ENCODE data around the gene PTF1A.

Gene PTF1A

GRCh38 chr10:23197416-23197861, 5.3 kb downstream of the PTF1A start:
- Histone ChIP-seq H3F3A (ENCODE audit: insufficient read depth, low read length) (no peaks in the 10 kb centered on the region), H4K20me1 (ENCODE audit: insufficient read depth, low read length) (no peaks in the 10 kb centered on the region), H3K4me1 (ENCODE audit: low read length) (no peaks in the 10 kb centered on the region), H3K9me2 (replicated peaks; ENCODE audit: insufficient read depth, low read length) (no peaks in the 10 kb centered on the region), H3K9ac (ENCODE audit: low read length) (no peak overlapping the region), H3K4me2 (ENCODE audit: low read depth, low read length) (no peak overlapping the region), H3K9me3 (replicated peaks; ENCODE audit: insufficient read depth, low read length) (no peaks in the 10 kb centered on the region), H3K4me3 (ENCODE audit: low read length) (no peak overlapping the region), H3K79me2 (ENCODE audit: low read length) (no peaks in the 10 kb centered on the region), H2AFZ (ENCODE audit: low read length) (no peak overlapping the region), H3K27ac (ENCODE audit: low read length) (no peak overlapping the region), H3K27me3 (replicated peaks; ENCODE audit: insufficient read depth, low read length) (no peaks in the 10 kb centered on the region), H3K36me3 (replicated peaks; ENCODE audit: insufficient read depth, low read length) (no peaks in the 10 kb centered on the region)
- no peak for TF ChIP-seq EZH2phosphoT487 (IDR thresholded peaks at IDR 0.05; ENCODE audit: low read length)
- no peak for TF ChIP-seq CTCF (IDR thresholded peaks at IDR 0.05; ENCODE audit: low read length)
- TF ChIP-seq EZH2 (optimal IDR thresholded peaks at IDR 0.05; ENCODE audit: low read depth, low read length) = no peak
- no peak for DNase-seq

- H3K27me3 ChIP-seq (replicated peaks; ENCODE audit: insufficient read depth, low read length) = no peaks in the 10 kb centered on the region
- no peak overlapping the region for H3K9ac ChIP-seq (ENCODE audit: low read length)
- no peaks in the 10 kb centered on the region for H3K4me1 ChIP-seq (ENCODE audit: low read length)
- H3F3A ChIP-seq (ENCODE audit: insufficient read depth, low read length) = no peaks in the 10 kb centered on the region
- H3K9me2 ChIP-seq (replicated peaks; ENCODE audit: insufficient read depth, low read length) = no peaks in the 10 kb centered on the region
- no peak overlapping the region for H3K4me3 ChIP-seq (ENCODE audit: low read length)
- no peak overlapping the region for H2AFZ ChIP-seq (ENCODE audit: low read length)
- H3K4me2 ChIP-seq (ENCODE audit: low read depth, low read length) = no peak overlapping the region
- TF ChIP-seq CTCF (IDR thresholded peaks at IDR 0.05; ENCODE audit: low read length) (no peak), EZH2 (optimal IDR thresholded peaks at IDR 0.05; ENCODE audit: low read depth, low read length) (no peak), EZH2phosphoT487 (IDR thresholded peaks at IDR 0.05; ENCODE audit: low read length) (no peak)
- DNase-seq = no peak
- no peaks in the 10 kb centered on the region for H3K9me3 ChIP-seq (replicated peaks; ENCODE audit: insufficient read depth, low read length)
- H4K20me1 ChIP-seq (ENCODE audit: insufficient read depth, low read length) = no peaks in the 10 kb centered on the region
- no peaks in the 10 kb centered on the region for H3K79me2 ChIP-seq (ENCODE audit: low read length)
- H3K27ac ChIP-seq (ENCODE audit: low read length) = no peak overlapping the region
- no peaks in the 10 kb centered on the region for H3K36me3 ChIP-seq (replicated peaks; ENCODE audit: insufficient read depth, low read length)
Measured at GRCh38 chr10:23198610-23198939, 6.5 kb downstream of the PTF1A start.

- Histone ChIP-seq H4K20me1 (ENCODE audit: insufficient read depth, low read length) (no peaks in the 10 kb centered on the region), H3K4me3 (ENCODE audit: low read length) (no peak overlapping the region), H3K9ac (ENCODE audit: low read length) (no peak overlapping the region), H3K9me2 (replicated peaks; ENCODE audit: insufficient read depth, low read length) (no peaks in the 10 kb centered on the region), H3K4me1 (ENCODE audit: low read length) (no peaks in the 10 kb centered on the region), H3K79me2 (ENCODE audit: low read length) (no peaks in the 10 kb centered on the region), H3F3A (ENCODE audit: insufficient read depth, low read length) (no peaks in the 10 kb centered on the region), H3K4me2 (ENCODE audit: low read depth, low read length) (no peak overlapping the region), H2AFZ (ENCODE audit: low read length) (no peak overlapping the region), H3K27ac (ENCODE audit: low read length) (no peak overlapping the region), H3K27me3 (replicated peaks; ENCODE audit: insufficient read depth, low read length) (no peaks in the 10 kb centered on the region), H3K36me3 (replicated peaks; ENCODE audit: insufficient read depth, low read length) (no peaks in the 10 kb centered on the region), H3K9me3 (replicated peaks; ENCODE audit: insufficient read depth, low read length) (no peaks in the 10 kb centered on the region)
- DNase-seq = no peak
- TF ChIP-seq EZH2phosphoT487 (IDR thresholded peaks at IDR 0.05; ENCODE audit: low read length) (no peak), CTCF (IDR thresholded peaks at IDR 0.05; ENCODE audit: low read length) (no peak), EZH2 (optimal IDR thresholded peaks at IDR 0.05; ENCODE audit: low read depth, low read length) (no peak)
Measured at GRCh38 chr10:23198940-23199767, 7.0 kb downstream of the PTF1A start.

Data from MM.1S (cell line).